Epithelial cell of esophagus (primary cell): Measurements from ENCODE around the gene APOL4.
"Not testable (repeated sequence)": the region's sequence is repeated elsewhere in the genome, so short reads cannot be mapped to it uniquely, and the experiment has no call there.

Source experiments
- DNase-seq: peaks from one replicate; pipeline ENCODE4 v3.0.0; 2010; ENCODE audit warnings: low read depth
- H3K4me3 ChIP-seq: 2 replicates; pipeline ENCODE4 v1.5.1; 2011; ENCODE audit warnings: mild to moderate bottlenecking, low read length, control low read depth
- CTCF ChIP-seq: IDR thresholded peaks from 2 replicates; pipeline ENCODE4 v1.5.1; 2011; ENCODE audit warnings: low read depth, mild to moderate bottlenecking, low read length, control low read depth, inconsistent platforms; ENCODE audit not compliant: insufficient read depth; ENCODE audit errors: missing control alignments

The APOL4 gene

GRCh38 chr22:36196254-36197064, 5.2 kb downstream of the APOL4 start:
- TF ChIP-seq CTCF = no peak
- H3K4me3 ChIP-seq = no peak overlapping the region
- DNase-seq = no peak

- DNase-seq = peak; percentile 55
- peak; percentile 69 for TF ChIP-seq CTCF
- H3K4me3 ChIP-seq = no peak overlapping the region
Observed at GRCh38 chr22:36194971-36195370, 6.6 kb downstream of the APOL4 start.

GRCh38 chr22:36194385-36194784, 7.2 kb downstream of the APOL4 start:
- DNase-seq = no peak
- TF ChIP-seq CTCF = no peak
- no peak overlapping the region for H3K4me3 ChIP-seq

- no peak for DNase-seq
- H3K4me3 ChIP-seq = no peak overlapping the region
- no peak for TF ChIP-seq CTCF
Observed at GRCh38 chr22:36193577-36193976, 8.0 kb downstream of the APOL4 start.

DNA sequence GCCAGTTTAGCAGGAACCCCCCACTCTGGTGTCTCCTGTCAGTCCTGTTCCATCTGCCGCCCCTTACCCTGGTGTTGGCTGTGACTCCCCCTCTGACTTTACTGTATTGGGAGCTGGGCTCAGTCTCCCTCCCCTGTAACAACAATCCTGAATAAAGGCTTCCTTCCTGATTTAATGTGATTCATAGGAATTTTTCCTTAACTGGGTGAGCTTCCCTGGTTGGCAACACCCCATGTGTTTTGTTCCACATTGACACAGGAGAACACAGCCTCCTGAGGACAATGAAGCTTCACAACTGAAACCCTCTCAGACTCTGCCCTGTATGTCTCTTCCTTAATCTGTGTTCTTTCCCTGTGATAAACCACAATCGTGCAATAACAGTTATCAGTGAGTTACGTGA, 8.4 kb downstream of the APOL4 start:
- no peak for TF ChIP-seq CTCF
- no peak overlapping the region for H3K4me3 ChIP-seq
- no peak for DNase-seq

DNA sequence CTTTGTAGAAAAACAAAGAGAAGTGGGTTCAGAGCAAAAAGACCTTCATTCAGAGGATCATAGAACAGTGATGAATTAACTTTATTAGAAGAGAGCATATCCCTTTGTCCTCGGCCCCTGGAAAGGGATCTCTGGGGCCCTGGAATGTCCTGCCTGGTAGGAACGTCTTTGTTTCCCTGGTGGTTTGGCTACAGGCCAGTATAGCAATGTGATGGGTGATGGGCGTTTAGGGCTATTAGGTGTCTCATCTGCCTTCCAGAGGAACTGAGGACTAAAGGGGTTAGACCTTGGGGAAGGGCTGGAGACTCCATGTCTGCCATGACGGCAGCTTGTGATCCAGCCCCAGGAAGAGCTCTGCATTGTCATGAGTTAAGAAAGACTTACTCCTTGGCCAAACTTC, 9.1 kb downstream of the APOL4 start:
- DNase-seq = no peak
- no peak for TF ChIP-seq CTCF
- no peak overlapping the region for H3K4me3 ChIP-seq

GRCh38 chr22:36191106-36191836, 10.3 kb downstream of the APOL4 start:
- no peak overlapping the region for H3K4me3 ChIP-seq

DNA sequence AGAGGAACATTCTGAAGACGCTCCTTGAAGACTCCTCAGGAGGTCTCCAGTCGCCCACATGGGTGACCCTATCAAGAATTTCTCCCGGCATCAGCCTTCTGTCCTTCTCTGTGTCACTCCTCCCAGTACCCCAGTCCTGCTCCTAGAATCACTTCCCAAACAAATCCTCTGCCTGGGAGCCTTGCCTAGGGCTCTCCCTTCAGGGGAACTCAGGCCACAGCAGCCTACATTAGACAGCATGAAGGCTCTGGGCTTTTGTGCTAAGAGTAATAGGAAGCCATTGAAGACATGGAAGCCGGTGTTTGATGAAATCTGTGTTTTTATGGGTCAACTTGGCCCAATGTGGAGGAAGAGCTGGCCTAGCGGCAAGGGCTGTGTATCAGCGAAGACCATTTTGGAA, 13.7 kb downstream of the APOL4 start:
- DNase-seq, H3K4me3 ChIP-seq: not testable (repeated sequence)

More at GRCh38 chr22:36191106-36191836, 10.3 kb downstream of the APOL4 start:
- no peak for TF ChIP-seq CTCF
- DNase-seq = no peak
